ENCODE measurements around the gene YY1.

GRCh38 chr14:100285021-100285912 is 46.3 kb downstream of the YY1 start:
- TF ChIP-seq CTCF (conservative IDR thresholded peaks at IDR 0.05 in 1 of 2, IDR thresholded peaks at IDR 0.05 in 1 of 2; ENCODE audit: low read depth in 1 of 2, low read length in 2 of 2) = peak; percentile 62 to 76
- no peak for TF ChIP-seq EZH2 (IDR thresholded peaks at IDR 0.05; ENCODE audit: low read length, missing control alignments)
